Measurements from ENCODE around the gene HOOK2.
"Not testable (repeated sequence)": the region's sequence is repeated elsewhere in the genome, so short reads cannot be mapped to it uniquely, and the experiment has no call there.

The HOOK2 gene

GRCh38 chr19:12720296-12720695 lies 55.1 kb downstream of the HOOK2 start:
- peak overlapping the region; percentile 94 for H3K4me3 ChIP-seq (ENCODE audit: low read length, poor library complexity, severe bottlenecking)

GRCh38 chr19:12715929-12716328 lies 59.4 kb downstream of the HOOK2 start:
- Histone ChIP-seq H3K79me2 (ENCODE audit: insufficient read depth, low read length) (peaks cover 44% of the 10 kb centered on the region), H3K36me3 (ENCODE audit: insufficient read depth, low read length) (peaks cover 48% of the 10 kb centered on the region; the same call in 1 of the 2 replicates), H3K4me2 (ENCODE audit: low read depth, low read length, poor library complexity, severe bottlenecking) (no peak overlapping the region), H4K20me1 (ENCODE audit: insufficient read depth, low read length, poor library complexity, severe bottlenecking) (peaks cover 31% of the 10 kb centered on the region), H3K27me3 (ENCODE audit: insufficient read depth, low read length, poor library complexity, severe bottlenecking) (no peaks in the 10 kb centered on the region), H2AFZ (ENCODE audit: low read length) (no peak overlapping the region), H3K9me3 (ENCODE audit: insufficient read depth, low read depth, low read length) (no peaks in the 10 kb centered on the region), H3F3A (ENCODE audit: low read depth) (no peaks in the 10 kb centered on the region), H3K9me2 (replicated peaks; ENCODE audit: low read depth, low read length) (no peaks in the 10 kb centered on the region), H3K4me3 (ENCODE audit: low read length, poor library complexity, severe bottlenecking) (no peak overlapping the region), H3K4me1 (ENCODE audit: insufficient read depth, low read length, poor library complexity, severe bottlenecking) (peaks cover 6% of the 10 kb centered on the region), H3K9ac (ENCODE audit: low read depth, low read length, poor library complexity, severe bottlenecking) (no peak overlapping the region)
- TF ChIP-seq, protein P1, sequence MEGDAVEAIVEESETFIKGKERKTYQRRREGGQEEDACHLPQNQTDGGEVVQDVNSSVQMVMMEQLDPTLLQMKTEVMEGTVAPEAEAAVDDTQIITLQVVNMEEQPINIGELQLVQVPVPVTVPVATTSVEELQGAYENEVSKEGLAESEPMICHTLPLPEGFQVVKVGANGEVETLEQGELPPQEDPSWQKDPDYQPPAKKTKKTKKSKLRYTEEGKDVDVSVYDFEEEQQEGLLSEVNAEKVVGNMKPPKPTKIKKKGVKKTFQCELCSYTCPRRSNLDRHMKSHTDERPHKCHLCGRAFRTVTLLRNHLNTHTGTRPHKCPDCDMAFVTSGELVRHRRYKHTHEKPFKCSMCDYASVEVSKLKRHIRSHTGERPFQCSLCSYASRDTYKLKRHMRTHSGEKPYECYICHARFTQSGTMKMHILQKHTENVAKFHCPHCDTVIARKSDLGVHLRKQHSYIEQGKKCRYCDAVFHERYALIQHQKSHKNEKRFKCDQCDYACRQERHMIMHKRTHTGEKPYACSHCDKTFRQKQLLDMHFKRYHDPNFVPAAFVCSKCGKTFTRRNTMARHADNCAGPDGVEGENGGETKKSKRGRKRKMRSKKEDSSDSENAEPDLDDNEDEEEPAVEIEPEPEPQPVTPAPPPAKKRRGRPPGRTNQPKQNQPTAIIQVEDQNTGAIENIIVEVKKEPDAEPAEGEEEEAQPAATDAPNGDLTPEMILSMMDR (conservative IDR thresholded peaks at IDR 0.05; ENCODE audit: low read length): no peak
- no peak for TF ChIP-seq EZH2phosphoT487 (IDR thresholded peaks at IDR 0.05; ENCODE audit: borderline replicate concordance)

More at GRCh38 chr19:12720296-12720695, 55.1 kb downstream of the HOOK2 start:
- Histone ChIP-seq H3K27me3 (ENCODE audit: insufficient read depth, low read length, poor library complexity, severe bottlenecking) (no peaks in the 10 kb centered on the region), H3K9me2 (replicated peaks; ENCODE audit: low read depth, low read length) (no peaks in the 10 kb centered on the region), H3K4me2 (ENCODE audit: low read depth, low read length, poor library complexity, severe bottlenecking) (peak overlapping the region; percentile 97), H3K9ac (ENCODE audit: low read depth, low read length, poor library complexity, severe bottlenecking) (peak overlapping the region; percentile 99), H3F3A (ENCODE audit: low read depth) (no peaks in the 10 kb centered on the region), H3K36me3 (ENCODE audit: insufficient read depth, low read length) (peaks cover 17% of the 10 kb centered on the region; the same call in 1 of the 2 replicates), H3K9me3 (ENCODE audit: insufficient read depth, low read depth, low read length) (no peaks in the 10 kb centered on the region), H2AFZ (ENCODE audit: low read length) (no peak overlapping the region), H3K79me2 (ENCODE audit: insufficient read depth, low read length) (peaks cover 66% of the 10 kb centered on the region), H3K4me1 (ENCODE audit: insufficient read depth, low read length, poor library complexity, severe bottlenecking) (peaks cover 26% of the 10 kb centered on the region), H4K20me1 (ENCODE audit: insufficient read depth, low read length, poor library complexity, severe bottlenecking) (peaks cover 41% of the 10 kb centered on the region)
- no peak for TF ChIP-seq EZH2phosphoT487 (IDR thresholded peaks at IDR 0.05; ENCODE audit: borderline replicate concordance)
- TF ChIP-seq, protein P1 (conservative IDR thresholded peaks at IDR 0.05; ENCODE audit: low read length): no peak

GRCh38 chr19:12715102-12715501 lies 60.2 kb downstream of the HOOK2 start:
- TF ChIP-seq EZH2phosphoT487 (IDR thresholded peaks at IDR 0.05; ENCODE audit: borderline replicate concordance): no peak
- TF ChIP-seq, protein P1 (conservative IDR thresholded peaks at IDR 0.05; ENCODE audit: low read length): no peak
- H3K36me3 ChIP-seq (ENCODE audit: insufficient read depth, low read length): peaks cover 54% of the 10 kb centered on the region; the same call in 1 of the 2 replicates
- no peaks in the 10 kb centered on the region for H3K9me3 ChIP-seq (ENCODE audit: insufficient read depth, low read depth, low read length)
- H3K79me2 ChIP-seq (ENCODE audit: insufficient read depth, low read length): peaks cover 36% of the 10 kb centered on the region
- H3K4me1 ChIP-seq (ENCODE audit: insufficient read depth, low read length, poor library complexity, severe bottlenecking): no peaks in the 10 kb centered on the region
- no peaks in the 10 kb centered on the region for H3K27me3 ChIP-seq (ENCODE audit: insufficient read depth, low read length, poor library complexity, severe bottlenecking)
- H4K20me1 ChIP-seq (ENCODE audit: insufficient read depth, low read length, poor library complexity, severe bottlenecking): peaks cover 22% of the 10 kb centered on the region
- H3K4me3 ChIP-seq (ENCODE audit: low read length, poor library complexity, severe bottlenecking): no peak overlapping the region
- no peak overlapping the region for H3K4me2 ChIP-seq (ENCODE audit: low read depth, low read length, poor library complexity, severe bottlenecking)
- no peaks in the 10 kb centered on the region for H3K9me2 ChIP-seq (replicated peaks; ENCODE audit: low read depth, low read length)
- no peak overlapping the region for H3K9ac ChIP-seq (ENCODE audit: low read depth, low read length, poor library complexity, severe bottlenecking)
- no peak overlapping the region for H2AFZ ChIP-seq (ENCODE audit: low read length)
- H3F3A ChIP-seq (ENCODE audit: low read depth): no peaks in the 10 kb centered on the region

DNA sequence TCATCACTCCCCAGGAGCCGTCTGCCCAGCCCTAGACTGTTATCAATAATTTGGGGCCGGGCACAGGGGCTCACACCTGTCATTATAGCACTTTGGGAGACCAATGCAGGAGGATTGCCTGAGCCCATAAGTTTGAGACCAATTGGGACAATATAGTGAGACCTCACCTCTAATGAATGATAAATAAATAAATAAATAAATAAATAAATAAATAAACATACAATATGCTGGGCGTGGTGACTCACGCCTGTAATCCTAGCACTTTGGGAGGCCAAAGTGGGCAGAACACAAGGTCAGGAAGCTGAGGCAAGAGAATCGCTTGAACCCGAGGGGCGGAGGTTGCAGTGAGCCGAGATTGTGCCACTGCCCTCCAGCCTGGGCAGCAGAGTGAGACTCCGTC lies 62.0 kb downstream of the HOOK2 start:
- H3K4me3 ChIP-seq (ENCODE audit: low read length, poor library complexity, severe bottlenecking); H3K9me2 ChIP-seq (replicated peaks; ENCODE audit: low read depth, low read length); H3K9ac ChIP-seq (ENCODE audit: low read depth, low read length, poor library complexity, severe bottlenecking); H4K20me1 ChIP-seq (ENCODE audit: insufficient read depth, low read length, poor library complexity, severe bottlenecking); H3K4me1 ChIP-seq (ENCODE audit: insufficient read depth, low read length, poor library complexity, severe bottlenecking); H2AFZ ChIP-seq (ENCODE audit: low read length); H3K9me3 ChIP-seq (ENCODE audit: insufficient read depth, low read depth, low read length); H3K27me3 ChIP-seq (ENCODE audit: insufficient read depth, low read length, poor library complexity, severe bottlenecking); H3K4me2 ChIP-seq (ENCODE audit: low read depth, low read length, poor library complexity, severe bottlenecking); H3F3A ChIP-seq (ENCODE audit: low read depth): not testable (repeated sequence)
- H3K36me3 ChIP-seq (ENCODE audit: insufficient read depth, low read length): peaks cover 54% of the 10 kb centered on the region; the same call in 1 of the 2 replicates
- peaks cover 18% of the 10 kb centered on the region; the same call in 1 of the 2 replicates for H3K79me2 ChIP-seq (ENCODE audit: insufficient read depth, low read length)
